OCI-LY7 (cell line): ENCODE data around the gene LILRA2. TPM values are rescaled to one million over a fixed set of nuclear protein-coding genes. Genes with fewer than 3 reads are reported as not detected.
"Not testable (repeated sequence)": the region's sequence is repeated elsewhere in the genome, so short reads cannot be mapped to it uniquely, and the experiment has no call there.

Experiments used
- BruUV-seq: library from RNA; stranded (reverse); fragments of 400-500 nt; replicated peaks from 2 replicates; lab custom pipeline; 2021; lab: Mats Ljungman, UMichigan
- CTCF ChIA-PET: fragments of 300-600 bp; sonication (Branson Sonifier 250); formaldehyde crosslinking; loops from one replicate; lab custom pipeline; 2022; ENCODE audit warnings: antibody characterized with exemption; ENCODE audit not compliant: unreplicated experiment; lab: Charles Lee
- POLR2A ChIA-PET: fragments of 300-600 bp; sonication (Branson Sonifier 250); formaldehyde crosslinking; loops from one replicate; lab custom pipeline; 2022; ENCODE audit warnings: antibody characterized with exemption; lab: Charles Lee
- DNase-seq: peaks from one replicate; pipeline ENCODE4 v3.0.0-alpha.2; 2015; ENCODE audit warnings: low spot score
- H2AFZ ChIP-seq: fragments of 200-600 bp; sonication (generic), shearing (Covaris generic); 2 replicates; pipeline ENCODE4 v1.6.1; 2014; ENCODE audit warnings: mild to moderate bottlenecking, antibody characterized with exemption, low read length, moderate library complexity
- H3K27ac ChIP-seq: fragments of 200-600 bp; sonication (generic); 2 replicates; pipeline ENCODE4 v1.5.1; 2014; ENCODE audit warnings: mixed run types, low read depth, mild to moderate bottlenecking, moderate library complexity, low read length, inconsistent platforms; ENCODE audit not compliant: poor library complexity, severe bottlenecking
- H3K36me3 ChIP-seq: fragments of 200-600 bp; sonication (generic); 2 replicates; pipeline ENCODE4 v1.6.1; 2014; ENCODE audit warnings: mild to moderate bottlenecking, antibody characterized with exemption, low read length, moderate library complexity, mixed read lengths; ENCODE audit not compliant: insufficient read depth
- H3K4me1 ChIP-seq: fragments of 200-600 bp; sonication (generic); 2 replicates; pipeline ENCODE4 v1.5.1; 2014; ENCODE audit warnings: mild to moderate bottlenecking, low read length; ENCODE audit not compliant: insufficient read depth, poor library complexity, severe bottlenecking
- H3K4me2 ChIP-seq: fragments of 200-600 bp; sonication (generic); 2 replicates; pipeline ENCODE4 v1.6.1; 2014; ENCODE audit warnings: mild to moderate bottlenecking, low read length
- H3K4me3 ChIP-seq: fragments of 200-600 bp; sonication (generic); 2 replicates; pipeline ENCODE4 v1.5.1; 2014; ENCODE audit warnings: mild to moderate bottlenecking, low read depth, low read length; ENCODE audit not compliant: poor library complexity, severe bottlenecking
- H3K79me2 ChIP-seq: fragments of 200-600 bp; sonication (generic); 2 replicates; pipeline ENCODE4 v1.6.1; 2016; ENCODE audit warnings: low read depth, mild to moderate bottlenecking, low read length, moderate library complexity, mixed read lengths; ENCODE audit not compliant: insufficient read depth
- H3K9me2 ChIP-seq: fragments of 200-600 bp; sonication (generic); 2 replicates; pipeline ENCODE4 v1.6.1; 2016; ENCODE audit warnings: mild to moderate bottlenecking, low read length, mixed read lengths; ENCODE audit not compliant: insufficient read depth
- H3K9me3 ChIP-seq: fragments of 200-600 bp; sonication (generic); 2 replicates; pipeline ENCODE4 v1.6.1; 2014; ENCODE audit warnings: mild to moderate bottlenecking, mixed run types, low read length, mixed read lengths
- H4K20me1 ChIP-seq: fragments of 200-600 bp; sonication (generic); 2 replicates; pipeline ENCODE4 v1.6.1; 2014; ENCODE audit warnings: mild to moderate bottlenecking, antibody characterized with exemption, low read length, moderate library complexity, mixed read lengths; ENCODE audit not compliant: insufficient read depth
- CTCF ChIP-seq: fragments of 200-600 bp; sonication (generic); conservative IDR thresholded peaks from 2 replicates; pipeline ENCODE4 v1.5.1; 2014; ENCODE audit warnings: mild to moderate bottlenecking, antibody characterized with exemption, low read length, moderate library complexity, mixed read lengths
- EZH2phosphoT487 ChIP-seq: fragments of 200-600 bp; sonication (generic); IDR thresholded peaks from 2 replicates; pipeline ENCODE4 v1.6.1; 2018; ENCODE audit warnings: low read depth, borderline replicate concordance, mild to moderate bottlenecking, mixed run types, antibody characterized with exemption, low read length, moderate library complexity, mixed read lengths
- intact Hi-C: fragments of 100-400 bp; cut with micrococcal nuclease; formaldehyde crosslinking; loops from one replicate; pipeline ENCODE4 v1.10.0; 2022; ENCODE audit not compliant: unreplicated experiment
- total RNA-seq, 2 experiments: library from RNA; depleted of rRNA in 1 of 2; stranded (reverse); fragments of >200 nt in 1 of 2; shearing (Covaris generic) in 1 of 2; gene quantifications; 2 replicates each; pipeline ENCODE4 v1.2.3, GENCODE V29; 2014 to 2022

The LILRA2 gene
- total RNA-seq, 2 experiments from 2014 or later = 0.38 to 5.5 TPM

- no peaks in the 10 kb centered on the region for H3K9me2 ChIP-seq
- DNase-seq = no peak
- H3K36me3 ChIP-seq = no peaks in the 10 kb centered on the region
- intact Hi-C loops = loop anchor here (10.0 kb wide), 1 partner anchor 336 kb away; no protein-coding TSS in a partner anchor
- no peak for TF ChIP-seq CTCF
- TF ChIP-seq EZH2phosphoT487 = no peak
- H3K4me2 ChIP-seq = no peak overlapping the region
- POLR2A ChIA-PET = no interaction called here
- H3K4me1 ChIP-seq = no peaks in the 10 kb centered on the region
- H3K4me3 ChIP-seq = no peak overlapping the region
- H2AFZ ChIP-seq = no peak overlapping the region
- H3K9me3 ChIP-seq = no peaks in the 10 kb centered on the region
- no peaks in the 10 kb centered on the region for H4K20me1 ChIP-seq
- H3K79me2 ChIP-seq = no peaks in the 10 kb centered on the region
- no peak overlapping the region for H3K27ac ChIP-seq
- CTCF ChIA-PET = no interaction called here
- no TSS peak for BruUV-seq
Measured at GRCh38 chr19:54630782-54631181, 57.2 kb downstream of the LILRA2 start.

GRCh38 chr19:54631489-54632337 lies 58.1 kb downstream of the LILRA2 start:
- POLR2A ChIA-PET, H4K20me1 ChIP-seq: not testable (repeated sequence)
- intact Hi-C loops = loop anchor here (10.0 kb wide), 1 partner anchor 337 kb away; no protein-coding TSS in a partner anchor

DNA sequence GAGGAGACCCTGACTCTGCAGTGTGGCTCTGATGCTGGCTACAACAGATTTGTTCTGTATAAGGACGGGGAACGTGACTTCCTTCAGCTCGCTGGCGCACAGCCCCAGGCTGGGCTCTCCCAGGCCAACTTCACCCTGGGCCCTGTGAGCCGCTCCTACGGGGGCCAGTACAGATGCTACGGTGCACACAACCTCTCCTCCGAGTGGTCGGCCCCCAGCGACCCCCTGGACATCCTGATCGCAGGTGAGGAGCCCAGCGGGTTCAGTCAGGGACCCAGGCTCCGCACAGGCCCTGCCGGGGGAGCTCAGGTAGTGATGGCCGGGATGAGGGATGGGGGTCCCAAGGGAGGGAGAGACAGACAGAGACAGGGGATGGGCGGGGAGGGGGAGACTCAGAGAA lies 58.9 kb downstream of the LILRA2 start:
- H2AFZ ChIP-seq, H3K36me3 ChIP-seq, H3K4me1 ChIP-seq, BruUV-seq, POLR2A ChIA-PET, H3K79me2 ChIP-seq, CTCF ChIA-PET, H3K9me2 ChIP-seq, DNase-seq, H3K4me3 ChIP-seq, H3K4me2 ChIP-seq, H3K27ac ChIP-seq, H4K20me1 ChIP-seq, H3K9me3 ChIP-seq: not testable (repeated sequence)
- intact Hi-C loops = loop anchor here (10.0 kb wide), 1 partner anchor 338 kb away; no protein-coding TSS in a partner anchor

More at GRCh38 chr19:54631489-54632337, 58.1 kb downstream of the LILRA2 start:
- H3K27ac ChIP-seq, H3K9me3 ChIP-seq, H3K79me2 ChIP-seq, DNase-seq, H3K36me3 ChIP-seq, H3K4me1 ChIP-seq, H3K4me3 ChIP-seq, H3K4me2 ChIP-seq, CTCF ChIA-PET, H3K9me2 ChIP-seq, H2AFZ ChIP-seq, BruUV-seq: not testable (repeated sequence)
